ENCODE data around the gene ZNF215. TPM values are rescaled to one million over a fixed set of nuclear protein-coding genes. Genes with fewer than 3 reads are reported as not detected.
"Not testable (repeated sequence)": the region's sequence is repeated elsewhere in the genome, so short reads cannot be mapped to it uniquely, and the experiment has no call there.

The ZNF215 gene
- total and polyA plus RNA-seq, 7 donors, result 0.07 to 0.36 (median 0.23) TPM

- ATAC-seq (no peak), DNase-seq (no peak)
- Histone ChIP-seq H3K9me3 (no peaks in the 10 kb centered on the region), H3K27ac (no peak overlapping the region), H3K27me3 (ENCODE audit: insufficient read depth in 3 of 3, low read length in 2 of 3) (peaks cover 0 to 16% (median 3%) of the 10 kb centered on the region in 3 donors), H3K4me3 (no peak overlapping the region), H3K4me1 (peaks cover 7% of the 10 kb centered on the region), H3K36me3 (ENCODE audit: insufficient read depth in 1 of 2, low read depth in 1 of 2) (no peaks in the 10 kb centered on the region)
- WGBS, 3 donors, result 68 to 84% (median 73%) methylated on average over 4 of the region's 4 CpGs
- intact Hi-C loops (cut with DNase I), result no loop called here
- no peak for TF ChIP-seq CTCF (IDR thresholded peaks at IDR 0.05)
These were observed 2.7 kb downstream of the ZNF215 start for GRCh38 chr11:6928916-6929315.

GRCh38 chr11:6931146-6931713 is 5.0 kb downstream of the ZNF215 start:
- Histone ChIP-seq H3K9me3 (no peaks in the 10 kb centered on the region), H3K4me1 (peaks cover 7% of the 10 kb centered on the region), H3K36me3 (ENCODE audit: insufficient read depth in 1 of 2, low read depth in 1 of 2) (no peaks in the 10 kb centered on the region), H3K4me3 (no peak overlapping the region), H3K27me3 (ENCODE audit: insufficient read depth in 3 of 3, low read length in 2 of 3) (peaks cover 0 to 16% (median 3%) of the 10 kb centered on the region in 3 donors), H3K27ac (no peak overlapping the region)
- DNase-seq (no peak), ATAC-seq (no peak)
- WGBS, 3 donors, result 73 to 75% (median 73%) methylated on average over 3 of the region's 3 CpGs
- no peak for TF ChIP-seq CTCF (IDR thresholded peaks at IDR 0.05)
- intact Hi-C loops (cut with DNase I), result no loop called here

GRCh38 chr11:6932145-6932544 is 5.9 kb downstream of the ZNF215 start:
- Histone ChIP-seq H3K4me1 (peaks cover 3% of the 10 kb centered on the region), H3K27ac (no peak overlapping the region), H3K4me3 (no peak overlapping the region), H3K9me3 (no peaks in the 10 kb centered on the region), H3K36me3 (ENCODE audit: insufficient read depth in 1 of 2, low read depth in 1 of 2) (no peaks in the 10 kb centered on the region), H3K27me3 (ENCODE audit: insufficient read depth in 3 of 3, low read length in 2 of 3) (peaks cover 0 to 16% (median 0%) of the 10 kb centered on the region in 3 donors)
- ATAC-seq, result no peak
- no peak for TF ChIP-seq CTCF (IDR thresholded peaks at IDR 0.05)
- DNase-seq, result no peak
- intact Hi-C loops (cut with DNase I), result no loop called here
- 82 to 87% (median 86%) methylated on average over 7 of the region's 7 CpGs for WGBS, 3 donors

- Histone ChIP-seq H3K4me1 (no peaks in the 10 kb centered on the region), H3K36me3 (ENCODE audit: insufficient read depth in 1 of 2, low read depth in 1 of 2) (no peaks in the 10 kb centered on the region), H3K4me3 (no peak overlapping the region), H3K27ac (no peak overlapping the region), H3K9me3 (no peaks in the 10 kb centered on the region), H3K27me3 (ENCODE audit: insufficient read depth in 3 of 3, low read length in 2 of 3) (no peaks in the 10 kb centered on the region)
- ATAC-seq (no peak), DNase-seq (no peak)
- intact Hi-C loops (cut with DNase I), result no loop called here
- no peak for TF ChIP-seq CTCF (IDR thresholded peaks at IDR 0.05)
These were observed 15.7 kb downstream of the ZNF215 start for GRCh38 chr11:6941970-6942369.

- Histone ChIP-seq H3K9me3 (no peaks in the 10 kb centered on the region), H3K4me3 (no peak overlapping the region), H3K36me3 (ENCODE audit: insufficient read depth in 1 of 2, low read depth in 1 of 2) (no peaks in the 10 kb centered on the region), H3K27ac (no peak overlapping the region), H3K27me3 (ENCODE audit: insufficient read depth in 3 of 3, low read length in 2 of 3) (no peaks in the 10 kb centered on the region), H3K4me1 (no peaks in the 10 kb centered on the region)
- TF ChIP-seq CTCF (IDR thresholded peaks at IDR 0.05), result no peak
- intact Hi-C loops (cut with DNase I), result no loop called here
- ATAC-seq (no peak), DNase-seq (no peak)
- WGBS, 3 donors, result 84 to 88% (median 87%) methylated on average over 3 of the region's 3 CpGs
These were observed 16.9 kb downstream of the ZNF215 start for GRCh38 chr11:6943131-6943530.

GRCh38 chr11:6954248-6954647 is 28.0 kb downstream of the ZNF215 start:
- DNase-seq; H3K36me3 ChIP-seq (ENCODE audit: insufficient read depth in 1 of 2, low read depth in 1 of 2); H3K9me3 ChIP-seq; ATAC-seq; H3K27me3 ChIP-seq (ENCODE audit: insufficient read depth in 3 of 3, low read length in 2 of 3); intact Hi-C loops (cut with DNase I); H3K4me3 ChIP-seq; H3K4me1 ChIP-seq; H3K27ac ChIP-seq: not testable (repeated sequence)
- WGBS, 3 donors, result 86 to 91% (median 89%) methylated on average over 7 to 10 of the region's 10 CpGs

All from psoas muscle (tissue), 8 donors.